WERI-Rb-1 (cell line): ENCODE measurements around the gene FTO.

Source experiments
- DNase-seq: peaks from one replicate; pipeline ENCODE4 v3.0.0-alpha.2; 2020
- H3K27ac ChIP-seq: fragments of 250-450 bp; sonication (Bioruptor Pico); 2 replicates; pipeline ENCODE4 v1.5.1; 2020; ENCODE audit warnings: mild to moderate bottlenecking, moderate library complexity
- H3K27me3 ChIP-seq: fragments of 250-450 bp; sonication (Bioruptor Pico); 2 replicates; pipeline ENCODE4 v1.5.1; 2021; ENCODE audit warnings: mild to moderate bottlenecking, low read depth, moderate library complexity; ENCODE audit not compliant: insufficient read depth, severe bottlenecking
- H3K36me3 ChIP-seq: fragments of 250-450 bp; sonication (Bioruptor Pico); 2 replicates; pipeline ENCODE4 v1.5.1; 2020; ENCODE audit warnings: mild to moderate bottlenecking, moderate library complexity
- H3K4me3 ChIP-seq: 2 replicates; pipeline ENCODE4 v1.5.1; 2011; ENCODE audit warnings: low read depth, mild to moderate bottlenecking, control low read depth, low read length
- H3K9me3 ChIP-seq: fragments of 250-450 bp; sonication (Bioruptor Pico); 2 replicates; pipeline ENCODE4 v1.5.1; 2021; ENCODE audit warnings: mild to moderate bottlenecking, moderate library complexity; ENCODE audit not compliant: severe bottlenecking
- TF ChIP-seq, protein P1 (sequence below): IDR thresholded peaks from 2 replicates; pipeline ENCODE4 v1.5.1; 2011; ENCODE audit warnings: low read depth, mild to moderate bottlenecking, control low read depth, inconsistent platforms, low read length

The FTO gene

DNA sequence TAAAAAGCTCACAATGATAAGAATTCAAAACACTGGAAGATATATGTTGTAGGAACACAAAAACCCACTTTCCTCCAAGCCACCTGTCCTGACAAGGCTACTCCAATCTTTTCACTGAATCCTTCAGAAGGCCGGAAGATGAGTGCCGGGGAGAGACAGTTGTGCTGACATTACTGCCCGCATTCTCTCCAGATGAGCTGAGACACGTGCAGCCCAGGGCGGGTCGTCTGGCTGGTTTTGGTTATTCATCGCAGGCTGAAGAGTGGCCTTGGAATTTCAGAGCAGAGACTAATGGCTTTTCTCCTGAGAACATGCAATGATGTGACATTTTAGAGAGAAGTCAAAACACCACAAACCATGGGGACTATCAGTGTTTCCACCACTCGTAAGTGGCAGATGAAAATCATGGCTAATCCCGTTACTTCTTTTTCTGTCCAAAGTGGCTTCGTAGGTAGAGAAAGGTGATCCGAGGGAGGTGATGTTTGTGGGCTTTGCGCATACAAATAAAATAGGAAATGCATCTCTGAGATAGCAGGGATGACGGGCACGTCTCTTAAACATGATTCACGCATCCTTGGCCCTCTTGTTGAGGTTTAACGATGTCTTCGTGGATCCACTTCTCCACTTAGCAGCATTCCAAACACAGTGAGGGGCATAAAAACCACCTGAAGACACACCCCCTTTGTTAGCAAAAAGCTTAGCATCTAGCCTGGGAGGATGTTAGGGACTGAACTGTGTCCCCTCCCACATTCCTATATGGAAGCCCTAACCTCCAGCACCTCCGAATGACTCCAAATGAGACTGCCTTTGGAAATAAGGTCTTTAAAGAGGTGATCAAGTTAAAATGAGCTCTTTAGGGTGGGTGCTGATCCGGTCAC, 448.6 kb downstream of the FTO start:
- DNase-seq = no peak
- Histone ChIP-seq H3K36me3 (no peaks in the 10 kb centered on the region), H3K27ac (no peak overlapping the region), H3K27me3 (no peaks in the 10 kb centered on the region), H3K4me3 (no peak overlapping the region), H3K9me3 (peaks cover 7% of the 10 kb centered on the region)
- TF ChIP-seq, protein P1, sequence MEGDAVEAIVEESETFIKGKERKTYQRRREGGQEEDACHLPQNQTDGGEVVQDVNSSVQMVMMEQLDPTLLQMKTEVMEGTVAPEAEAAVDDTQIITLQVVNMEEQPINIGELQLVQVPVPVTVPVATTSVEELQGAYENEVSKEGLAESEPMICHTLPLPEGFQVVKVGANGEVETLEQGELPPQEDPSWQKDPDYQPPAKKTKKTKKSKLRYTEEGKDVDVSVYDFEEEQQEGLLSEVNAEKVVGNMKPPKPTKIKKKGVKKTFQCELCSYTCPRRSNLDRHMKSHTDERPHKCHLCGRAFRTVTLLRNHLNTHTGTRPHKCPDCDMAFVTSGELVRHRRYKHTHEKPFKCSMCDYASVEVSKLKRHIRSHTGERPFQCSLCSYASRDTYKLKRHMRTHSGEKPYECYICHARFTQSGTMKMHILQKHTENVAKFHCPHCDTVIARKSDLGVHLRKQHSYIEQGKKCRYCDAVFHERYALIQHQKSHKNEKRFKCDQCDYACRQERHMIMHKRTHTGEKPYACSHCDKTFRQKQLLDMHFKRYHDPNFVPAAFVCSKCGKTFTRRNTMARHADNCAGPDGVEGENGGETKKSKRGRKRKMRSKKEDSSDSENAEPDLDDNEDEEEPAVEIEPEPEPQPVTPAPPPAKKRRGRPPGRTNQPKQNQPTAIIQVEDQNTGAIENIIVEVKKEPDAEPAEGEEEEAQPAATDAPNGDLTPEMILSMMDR = no peak

DNA sequence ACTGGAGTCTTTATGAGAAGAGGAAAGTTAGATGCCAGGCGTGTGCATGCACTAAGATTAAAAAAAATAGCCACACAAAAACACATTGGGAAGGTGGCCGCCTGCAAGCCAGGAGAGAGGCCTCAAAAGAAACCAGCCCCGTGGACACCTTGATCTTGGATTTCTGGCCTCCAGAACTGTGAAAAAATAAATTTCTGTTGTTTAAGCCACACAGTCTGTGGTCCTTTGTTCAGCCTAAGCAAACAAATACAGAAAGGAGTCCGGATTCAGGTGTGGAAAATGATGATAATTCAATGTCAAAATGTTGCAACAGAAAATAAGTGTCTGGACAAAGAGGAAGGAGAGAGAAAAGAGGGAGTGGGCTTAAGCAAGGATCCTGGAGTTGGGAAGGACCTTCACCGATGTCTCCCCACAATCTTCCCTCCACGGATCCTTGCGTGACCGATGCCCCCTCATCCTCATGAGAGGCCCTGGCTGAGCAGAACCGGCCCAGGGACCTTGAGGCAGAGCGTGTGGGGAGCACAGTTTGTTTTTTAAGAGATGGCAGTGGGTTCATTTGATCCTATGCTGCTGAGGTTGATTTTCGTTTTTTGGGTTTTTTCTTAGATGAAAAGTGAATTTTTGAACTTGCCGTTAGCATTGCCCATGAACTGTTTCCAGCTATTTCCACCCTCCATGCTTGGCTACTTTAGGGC, 449.4 kb downstream of the FTO start:
- Histone ChIP-seq H3K36me3 (no peaks in the 10 kb centered on the region), H3K27me3 (no peaks in the 10 kb centered on the region), H3K27ac (no peak overlapping the region), H3K9me3 (peaks cover 7% of the 10 kb centered on the region), H3K4me3 (no peak overlapping the region)
- TF ChIP-seq, protein P1 = no peak
- DNase-seq = no peak

DNA sequence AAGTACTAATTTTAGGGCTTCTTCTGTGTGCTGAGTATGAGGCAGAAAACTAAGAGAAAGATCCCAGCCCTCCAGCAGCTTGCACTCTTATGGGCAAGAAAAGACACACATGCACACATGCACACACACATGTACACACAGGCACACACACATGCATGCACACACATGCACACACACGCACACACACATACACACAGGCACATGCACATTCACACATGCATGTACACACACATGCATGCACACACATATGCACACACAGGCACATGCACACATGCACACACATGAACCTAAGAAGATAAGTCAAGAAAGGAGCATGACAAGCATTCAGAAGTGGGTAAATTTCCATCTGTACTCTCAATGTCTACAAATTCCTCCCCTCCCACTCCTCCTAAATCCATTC, 452.4 kb downstream of the FTO start:
- no peak overlapping the region for H3K4me3 ChIP-seq
- no peaks in the 10 kb centered on the region for H3K36me3 ChIP-seq
- peaks cover 3% of the 10 kb centered on the region for H3K9me3 ChIP-seq
- no peak overlapping the region for H3K27ac ChIP-seq
- no peak for DNase-seq
- TF ChIP-seq, protein P1 = no peak
- no peaks in the 10 kb centered on the region for H3K27me3 ChIP-seq

DNA sequence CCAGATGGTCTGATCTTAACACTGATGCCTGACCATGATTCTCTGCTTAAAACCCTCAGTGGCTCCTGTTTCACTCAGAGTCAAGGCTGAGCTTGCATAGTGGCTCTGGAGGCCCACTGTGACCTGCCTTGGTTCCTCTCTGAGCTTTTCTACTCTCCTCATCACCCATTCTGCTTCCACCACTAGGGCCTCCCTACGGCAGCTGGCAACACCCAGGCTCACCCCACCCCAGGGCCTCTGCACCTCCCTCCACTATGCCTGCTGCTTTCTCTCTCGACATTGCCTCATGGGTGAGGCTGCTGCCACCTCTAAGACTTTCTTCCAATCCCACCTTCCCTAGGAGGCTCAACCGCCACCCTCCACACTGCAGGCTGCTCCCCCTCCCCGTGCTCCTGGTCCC, 455.0 kb downstream of the FTO start:
- H3K27ac ChIP-seq = no peak overlapping the region
- H3K36me3 ChIP-seq = no peaks in the 10 kb centered on the region

DNA sequence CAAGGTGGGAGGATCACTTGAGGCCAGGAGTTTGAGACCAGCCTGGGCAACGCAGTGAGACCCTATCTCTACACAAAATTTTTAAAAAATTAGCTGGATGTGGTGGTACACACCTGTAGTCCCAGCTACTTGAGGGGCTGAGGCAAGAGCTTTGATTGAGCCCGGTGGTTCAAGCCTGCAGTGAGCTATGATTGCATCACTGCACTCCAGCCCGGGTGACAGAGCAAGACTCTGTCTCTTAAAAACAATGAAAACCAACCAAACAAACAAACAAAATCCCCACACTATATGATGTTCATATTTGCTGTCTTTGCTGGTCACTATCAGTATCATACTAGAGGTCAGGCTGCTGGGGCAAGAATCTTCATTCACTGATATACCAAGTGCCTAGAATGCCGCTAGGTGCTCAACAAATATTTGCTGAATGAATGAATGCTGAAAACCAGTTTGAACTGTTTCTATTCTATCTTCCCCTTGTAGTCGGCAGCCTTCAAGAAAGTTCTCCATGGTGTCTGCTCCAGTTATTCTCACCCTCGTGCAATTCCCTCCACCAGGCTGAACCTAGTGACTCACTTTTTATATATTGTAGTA, 455.6 kb downstream of the FTO start:
- no peaks in the 10 kb centered on the region for H3K27me3 ChIP-seq
- no peaks in the 10 kb centered on the region for H3K36me3 ChIP-seq
- H3K27ac ChIP-seq = no peak overlapping the region
- peaks cover 3% of the 10 kb centered on the region for H3K9me3 ChIP-seq
- H3K4me3 ChIP-seq = no peak overlapping the region
- DNase-seq = no peak
- TF ChIP-seq, protein P1 = no peak

More for the DNA sequence above, 455.0 kb downstream of the FTO start:
- TF ChIP-seq, protein P1 = no peak
- Histone ChIP-seq H3K9me3 (peaks cover 3% of the 10 kb centered on the region), H3K4me3 (no peak overlapping the region), H3K27me3 (no peaks in the 10 kb centered on the region)
- DNase-seq = no peak
